ENCODE measurements around the gene ZNF423. TPM values are rescaled to one million over a fixed set of nuclear protein-coding genes. Genes with fewer than 3 reads are reported as not detected.

Gene ZNF423
- total RNA-seq, 1 experiment from 2014 or later, result 0.20 TPM

- intact Hi-C loops (cut with micrococcal nuclease; ENCODE audit: unreplicated experiment), result no loop called here
- Histone ChIP-seq H3K4me1 (no peaks in the 10 kb centered on the region), H3K4me3 (ENCODE audit: low read depth, low read length) (no peak overlapping the region), H3K36me3 (ENCODE audit: control insufficient read depth, insufficient read depth, low read length) (no peaks in the 10 kb centered on the region), H3K9me3 (no peaks in the 10 kb centered on the region), H3K27me3 (replicated peaks; ENCODE audit: control insufficient read depth, insufficient read depth, low read length) (peaks cover 1% of the 10 kb centered on the region)
- ChIA-PET CTCF (no interaction called here), POLR2A (no interaction called here)
- peaks cover 13% of the 10 kb centered on the region for H3K27me3 Mint-ChIP-seq (ENCODE audit: insufficient read depth, unreplicated experiment)
- DNase-seq, result no peak
- no peaks in the 10 kb centered on the region for H3K36me3 Mint-ChIP-seq (ENCODE audit: insufficient read depth, unreplicated experiment)
- H3K27ac Mint-ChIP-seq (ENCODE audit: unreplicated experiment), result no peak overlapping the region
- TF ChIP-seq, protein P1, sequence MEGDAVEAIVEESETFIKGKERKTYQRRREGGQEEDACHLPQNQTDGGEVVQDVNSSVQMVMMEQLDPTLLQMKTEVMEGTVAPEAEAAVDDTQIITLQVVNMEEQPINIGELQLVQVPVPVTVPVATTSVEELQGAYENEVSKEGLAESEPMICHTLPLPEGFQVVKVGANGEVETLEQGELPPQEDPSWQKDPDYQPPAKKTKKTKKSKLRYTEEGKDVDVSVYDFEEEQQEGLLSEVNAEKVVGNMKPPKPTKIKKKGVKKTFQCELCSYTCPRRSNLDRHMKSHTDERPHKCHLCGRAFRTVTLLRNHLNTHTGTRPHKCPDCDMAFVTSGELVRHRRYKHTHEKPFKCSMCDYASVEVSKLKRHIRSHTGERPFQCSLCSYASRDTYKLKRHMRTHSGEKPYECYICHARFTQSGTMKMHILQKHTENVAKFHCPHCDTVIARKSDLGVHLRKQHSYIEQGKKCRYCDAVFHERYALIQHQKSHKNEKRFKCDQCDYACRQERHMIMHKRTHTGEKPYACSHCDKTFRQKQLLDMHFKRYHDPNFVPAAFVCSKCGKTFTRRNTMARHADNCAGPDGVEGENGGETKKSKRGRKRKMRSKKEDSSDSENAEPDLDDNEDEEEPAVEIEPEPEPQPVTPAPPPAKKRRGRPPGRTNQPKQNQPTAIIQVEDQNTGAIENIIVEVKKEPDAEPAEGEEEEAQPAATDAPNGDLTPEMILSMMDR (IDR thresholded peaks at IDR 0.05; ENCODE audit: insufficient read depth in 1 of 2, low read depth in 1 of 2, low read length in 1 of 2, severe bottlenecking in 1 of 2, unreplicated experiment in 1 of 2), result no peak
- no peaks in the 10 kb centered on the region for H3K4me1 Mint-ChIP-seq (ENCODE audit: low read depth, unreplicated experiment)
- BruUV-seq (replicated peaks), result no TSS peak
- H3K9me3 Mint-ChIP-seq (ENCODE audit: unreplicated experiment), result no peaks in the 10 kb centered on the region
- H3K4me3 Mint-ChIP-seq (ENCODE audit: unreplicated experiment), result no peak overlapping the region
Observed at GRCh38 chr16:49524947-49525315, 331.0 kb downstream of the ZNF423 start.

DNA sequence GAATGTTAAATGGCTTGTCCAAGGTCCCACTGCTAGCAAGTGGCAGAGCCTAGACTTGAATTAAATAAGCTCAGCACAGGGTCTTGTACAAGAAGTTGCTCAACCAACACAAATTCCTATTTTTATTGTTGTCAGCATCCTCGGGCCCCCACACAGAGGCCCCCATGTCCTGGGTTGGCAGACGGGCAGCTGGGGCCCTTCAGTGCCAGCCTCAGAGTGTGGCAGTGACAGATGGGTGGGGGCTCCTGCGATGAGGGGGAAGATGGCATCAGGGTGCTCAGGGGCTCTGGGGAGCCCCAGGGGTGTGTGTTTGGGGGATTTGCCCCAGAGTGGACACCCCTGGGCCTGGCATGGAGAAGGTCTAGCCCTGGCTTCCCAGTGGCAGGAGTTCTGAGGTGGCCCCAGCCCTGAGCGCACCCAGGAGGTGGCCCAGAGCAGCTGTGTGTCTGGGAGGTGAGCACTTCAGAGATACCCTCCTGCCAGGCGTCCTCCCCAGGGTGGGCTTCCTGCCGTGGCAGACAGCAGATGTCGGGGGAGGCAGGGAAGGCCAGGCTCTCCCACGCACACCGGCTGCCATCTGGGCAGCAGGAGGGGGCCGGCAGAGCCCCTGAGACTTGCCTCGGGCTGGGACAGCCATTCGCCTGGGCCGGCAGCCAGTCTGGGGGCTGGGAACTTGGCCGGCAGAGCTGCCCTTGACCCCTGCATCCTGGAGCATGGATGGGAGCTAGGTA lies 331.5 kb downstream of the ZNF423 start:
- TF ChIP-seq, protein P1 (IDR thresholded peaks at IDR 0.05; ENCODE audit: insufficient read depth in 1 of 2, low read depth in 1 of 2, low read length in 1 of 2, severe bottlenecking in 1 of 2, unreplicated experiment in 1 of 2), result no peak
- no TSS peak for BruUV-seq (replicated peaks)
- no peaks in the 10 kb centered on the region; the same call in 1 of the 2 replicates for H3K27me3 ChIP-seq (replicated peaks; ENCODE audit: control insufficient read depth, insufficient read depth, low read length)
- Mint-ChIP-seq H3K4me3 (ENCODE audit: unreplicated experiment) (no peak overlapping the region), H3K9me3 (ENCODE audit: unreplicated experiment) (no peaks in the 10 kb centered on the region), H3K27ac (ENCODE audit: unreplicated experiment) (no peak overlapping the region), H3K36me3 (ENCODE audit: insufficient read depth, unreplicated experiment) (no peaks in the 10 kb centered on the region), H3K4me1 (ENCODE audit: low read depth, unreplicated experiment) (no peaks in the 10 kb centered on the region), H3K27me3 (ENCODE audit: insufficient read depth, unreplicated experiment) (peaks cover 18% of the 10 kb centered on the region)
- CTCF ChIA-PET, result interaction anchor here (0.6 kb wide), 1 partner anchor 365 kb away, joined by 3 read pairs; no protein-coding TSS in a partner anchor
- H3K9me3 ChIP-seq, result no peaks in the 10 kb centered on the region
- POLR2A ChIA-PET, result no interaction called here
- intact Hi-C loops (cut with micrococcal nuclease; ENCODE audit: unreplicated experiment), result no loop called here
- no peaks in the 10 kb centered on the region for H3K36me3 ChIP-seq (ENCODE audit: control insufficient read depth, insufficient read depth, low read length)
- no peaks in the 10 kb centered on the region for H3K4me1 ChIP-seq
- DNase-seq, result no peak
- H3K4me3 ChIP-seq (ENCODE audit: low read depth, low read length), result no peak overlapping the region

GRCh38 chr16:49523435-49524159 lies 332.3 kb downstream of the ZNF423 start:
- ChIA-PET POLR2A (no interaction called here), CTCF (interaction anchor here (0.6 kb wide), 1 partner anchor 366 kb away, joined by 3 read pairs; no protein-coding TSS in a partner anchor)
- Mint-ChIP-seq H3K27me3 (ENCODE audit: insufficient read depth, unreplicated experiment) (peaks cover 18% of the 10 kb centered on the region), H3K36me3 (ENCODE audit: insufficient read depth, unreplicated experiment) (no peaks in the 10 kb centered on the region), H3K4me3 (ENCODE audit: unreplicated experiment) (no peak overlapping the region), H3K27ac (ENCODE audit: unreplicated experiment) (no peak overlapping the region), H3K4me1 (ENCODE audit: low read depth, unreplicated experiment) (no peaks in the 10 kb centered on the region), H3K9me3 (ENCODE audit: unreplicated experiment) (no peaks in the 10 kb centered on the region)
- H3K4me1 ChIP-seq, result no peaks in the 10 kb centered on the region
- no peaks in the 10 kb centered on the region for H3K36me3 ChIP-seq (ENCODE audit: control insufficient read depth, insufficient read depth, low read length)
- intact Hi-C loops (cut with micrococcal nuclease; ENCODE audit: unreplicated experiment), result no loop called here
- H3K9me3 ChIP-seq, result no peaks in the 10 kb centered on the region
- TF ChIP-seq, protein P1 (IDR thresholded peaks at IDR 0.05; ENCODE audit: insufficient read depth in 1 of 2, low read depth in 1 of 2, low read length in 1 of 2, severe bottlenecking in 1 of 2, unreplicated experiment in 1 of 2), result no peak
- no peak for DNase-seq
- no TSS peak for BruUV-seq (replicated peaks)
- no peaks in the 10 kb centered on the region for H3K27me3 ChIP-seq (replicated peaks; ENCODE audit: control insufficient read depth, insufficient read depth, low read length)
- H3K4me3 ChIP-seq (ENCODE audit: low read depth, low read length), result no peak overlapping the region
